HG03439 (cell line): Measurements from ENCODE around the gene VMAC.

Experiments used
- ATAC-seq: cut with Tn5 transposase; IDR thresholded peaks from one replicate; pipeline ENCODE4 v1.9.1; 2021; ENCODE audit warnings: mild to moderate bottlenecking, moderate library complexity; ENCODE audit not compliant: unreplicated experiment

Gene VMAC

DNA sequence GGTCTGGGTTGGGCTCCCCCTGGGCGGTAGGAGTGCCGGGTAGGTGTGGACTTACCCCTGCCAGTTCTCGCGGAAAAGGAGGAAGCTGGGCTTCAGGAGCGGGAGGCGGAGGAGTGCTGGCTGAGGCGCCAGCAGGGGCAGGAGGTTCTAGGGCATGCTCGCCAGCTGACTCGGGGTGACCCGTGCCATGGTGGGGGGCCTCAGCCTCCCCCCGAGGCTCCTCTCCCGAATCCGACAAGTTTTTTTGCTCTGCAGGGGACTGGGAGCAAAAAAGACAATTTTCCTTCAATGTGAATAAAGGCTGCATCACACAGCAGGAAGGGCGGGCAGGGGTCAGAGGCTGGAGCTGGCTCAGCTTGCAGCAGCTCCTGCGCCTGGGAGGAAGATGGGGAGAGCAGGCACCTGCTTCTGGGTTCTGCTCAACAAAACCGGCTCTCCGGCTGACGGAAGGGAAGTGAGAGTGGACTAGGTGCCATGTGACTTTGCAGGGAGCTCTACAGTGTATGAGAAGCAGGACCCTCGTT lies 46.7 kb downstream of the VMAC start:
- no peak for ATAC-seq

DNA sequence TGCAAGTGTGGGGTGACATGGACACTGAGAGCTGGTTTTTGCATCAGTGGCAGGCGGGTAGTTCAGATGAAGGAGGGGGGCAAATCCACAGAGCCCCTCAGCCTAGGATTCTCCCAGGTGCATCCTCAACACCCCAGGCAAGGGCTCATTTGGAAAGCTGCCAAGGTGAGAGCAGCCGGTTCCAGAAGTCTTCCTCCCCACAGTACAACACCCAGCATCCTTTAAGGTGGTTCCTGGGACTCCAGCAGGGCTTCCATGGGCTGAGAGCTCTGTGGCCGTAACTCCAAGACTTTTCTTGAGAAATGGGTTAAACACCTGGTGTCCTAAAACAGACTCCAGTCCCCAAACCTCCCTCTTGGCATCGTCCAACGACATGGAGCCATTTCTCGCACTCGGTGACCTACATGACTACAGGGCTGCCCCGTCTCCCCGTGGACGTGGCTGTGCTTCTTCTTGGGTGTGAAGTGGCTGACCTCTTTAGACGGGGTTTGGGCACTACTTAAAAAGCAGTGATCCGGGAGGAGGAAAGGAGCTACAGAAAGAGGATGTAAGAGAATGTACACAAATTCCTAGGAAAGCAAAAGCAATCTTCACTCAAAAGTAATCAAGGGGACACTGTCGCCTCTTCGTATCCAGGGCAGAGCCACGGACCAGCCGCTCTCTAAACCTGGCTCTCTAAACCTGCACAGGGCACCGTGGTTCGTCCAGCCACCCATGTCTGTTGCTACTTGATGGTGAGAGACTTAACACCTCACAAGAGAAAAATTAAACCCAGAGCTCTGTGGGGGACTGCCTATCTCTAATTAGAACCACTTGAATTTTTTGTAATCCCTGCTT lies 47.7 kb downstream of the VMAC start:
- ATAC-seq, result no peak

DNA sequence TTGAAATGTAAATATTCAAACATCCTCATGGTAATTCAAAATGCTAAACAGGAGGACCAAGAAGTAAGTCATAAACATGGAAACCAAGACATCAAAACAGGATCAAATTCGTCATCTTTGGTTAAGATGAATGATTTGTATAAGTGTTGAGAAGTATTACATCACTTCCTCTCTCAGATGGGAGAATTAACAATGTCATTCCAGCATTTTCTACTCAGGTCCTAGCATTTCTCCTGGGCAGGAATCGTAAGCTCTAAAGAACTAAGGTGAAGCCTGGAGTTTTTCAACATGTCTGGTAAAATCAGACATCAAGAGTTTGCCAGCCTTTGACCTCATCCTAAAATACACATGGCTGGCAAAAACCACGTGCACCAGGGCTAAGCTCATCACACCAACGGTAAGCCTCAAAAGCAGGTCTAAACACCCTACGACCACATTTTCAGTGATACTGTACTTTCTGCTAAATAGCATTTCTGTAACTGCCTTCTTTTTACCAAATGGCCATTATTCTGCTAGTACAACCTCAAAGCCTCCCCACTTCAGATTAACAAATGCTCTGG lies 48.4 kb downstream of the VMAC start:
- ATAC-seq, result no peak

DNA sequence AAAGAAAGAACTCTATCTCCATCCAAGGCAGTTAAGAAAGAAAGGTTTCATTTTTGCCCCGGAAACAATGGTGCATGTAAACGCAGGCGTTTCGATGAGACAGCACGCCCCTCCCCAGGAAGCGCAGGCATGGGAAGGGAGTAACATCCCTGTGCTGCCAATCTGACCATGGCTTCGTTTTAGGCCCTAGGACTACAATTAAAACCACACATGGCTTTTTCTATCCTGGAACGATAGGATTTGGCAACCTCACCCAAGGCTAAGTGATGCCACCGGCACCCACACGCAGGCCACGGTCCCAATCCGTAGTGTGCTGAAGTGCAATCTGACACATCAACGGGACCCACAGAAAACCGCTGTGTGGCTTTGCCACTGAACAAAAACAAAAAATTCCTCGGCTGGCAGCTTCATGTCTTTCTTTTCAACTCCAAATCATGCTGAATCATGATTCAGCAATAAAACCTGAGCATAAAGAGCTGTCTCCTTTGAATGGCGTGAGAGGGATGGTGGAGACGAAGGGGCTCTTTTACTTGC lies 49.1 kb downstream of the VMAC start:
- no peak for ATAC-seq

DNA sequence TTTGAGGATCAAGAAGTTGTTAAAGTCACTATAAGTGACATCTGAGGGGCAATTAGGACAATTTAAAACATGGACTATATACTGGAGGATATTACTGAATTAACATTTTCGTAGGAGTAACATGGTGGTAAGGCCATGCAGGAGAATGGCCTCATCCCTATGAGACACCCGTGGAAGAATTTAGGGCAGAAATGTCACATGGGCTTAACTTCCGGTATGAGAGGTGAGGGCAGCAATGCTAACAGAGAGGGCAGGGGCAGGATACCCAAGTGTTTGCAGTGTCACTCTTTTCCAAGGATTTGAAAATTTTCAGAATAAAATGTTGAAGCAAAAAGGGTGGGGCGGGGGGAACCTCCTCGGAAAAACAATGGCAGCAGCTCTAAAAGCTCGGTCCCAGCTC lies 49.6 kb downstream of the VMAC start:
- ATAC-seq, result no peak

DNA sequence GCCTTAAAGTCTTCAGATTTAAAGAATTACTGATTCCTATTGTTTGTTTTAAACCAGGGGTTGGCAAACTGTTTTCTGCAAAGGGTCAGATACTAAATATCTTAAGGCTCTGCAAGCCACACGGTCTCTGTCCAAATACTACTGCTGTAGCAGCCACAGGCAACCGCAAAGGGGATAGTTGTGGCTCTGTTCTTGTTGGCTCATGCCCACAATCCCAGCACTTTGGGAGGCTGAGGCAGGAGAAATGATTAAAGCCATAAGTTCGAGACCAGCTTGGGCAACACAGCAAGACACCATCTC lies 50.9 kb downstream of the VMAC start:
- no peak for ATAC-seq

DNA sequence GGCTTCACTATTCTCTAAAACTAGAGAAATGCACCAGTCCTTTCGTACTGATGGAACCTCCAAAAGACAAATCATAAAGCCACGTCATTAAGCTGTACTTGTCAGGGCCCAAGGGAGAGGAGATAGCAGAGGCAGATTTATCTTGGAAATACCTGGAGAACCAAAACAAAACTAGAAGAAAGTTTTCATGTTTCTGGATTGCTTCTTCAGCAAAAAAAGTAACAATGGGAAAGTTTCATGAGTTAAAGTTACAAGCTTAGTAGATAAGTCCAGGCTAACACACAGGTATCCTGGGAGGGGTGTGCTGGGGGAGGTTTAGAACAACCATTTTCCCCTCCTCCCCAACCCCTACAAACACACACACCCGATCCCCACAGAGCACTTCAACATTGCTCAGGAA lies 51.7 kb downstream of the VMAC start:
- ATAC-seq, result no peak

DNA sequence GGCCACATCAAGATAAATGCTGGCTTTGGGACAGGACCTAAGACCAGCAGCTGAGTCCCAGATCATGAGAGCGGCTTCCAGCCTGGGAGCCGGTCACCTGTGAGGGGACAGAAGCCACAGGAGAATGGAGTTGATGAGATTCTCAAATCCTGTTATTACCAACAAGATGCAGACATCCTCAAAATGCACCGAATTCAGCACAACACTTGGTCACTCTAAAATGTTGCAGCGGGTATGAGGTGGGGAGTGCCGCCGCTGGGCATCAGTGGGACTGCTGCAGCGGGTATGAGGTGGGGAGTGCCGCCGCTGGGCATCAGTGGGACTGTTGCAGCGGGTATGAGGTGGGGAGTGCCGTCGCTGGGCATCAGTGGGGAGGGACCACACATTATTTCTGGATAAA lies 52.1 kb downstream of the VMAC start:
- no peak for ATAC-seq

DNA sequence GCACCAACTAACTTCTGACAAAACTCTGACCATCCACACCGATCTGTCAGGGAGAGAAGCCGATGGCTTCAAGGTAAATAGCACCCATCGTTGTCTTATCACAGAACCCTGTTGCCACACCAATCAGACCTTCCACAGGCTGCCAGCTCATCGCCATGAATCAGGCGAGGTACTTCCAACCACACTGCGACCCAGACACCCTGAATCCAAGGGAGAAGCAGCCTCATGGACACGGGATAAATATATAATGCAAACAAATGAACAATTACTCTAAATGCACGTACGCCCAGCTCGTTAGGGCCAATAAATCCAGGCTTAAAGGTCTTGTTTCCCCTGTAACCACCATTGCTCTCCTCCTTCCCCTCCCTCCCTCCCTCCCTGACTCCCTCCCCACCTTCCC lies 52.5 kb downstream of the VMAC start:
- no peak for ATAC-seq

DNA sequence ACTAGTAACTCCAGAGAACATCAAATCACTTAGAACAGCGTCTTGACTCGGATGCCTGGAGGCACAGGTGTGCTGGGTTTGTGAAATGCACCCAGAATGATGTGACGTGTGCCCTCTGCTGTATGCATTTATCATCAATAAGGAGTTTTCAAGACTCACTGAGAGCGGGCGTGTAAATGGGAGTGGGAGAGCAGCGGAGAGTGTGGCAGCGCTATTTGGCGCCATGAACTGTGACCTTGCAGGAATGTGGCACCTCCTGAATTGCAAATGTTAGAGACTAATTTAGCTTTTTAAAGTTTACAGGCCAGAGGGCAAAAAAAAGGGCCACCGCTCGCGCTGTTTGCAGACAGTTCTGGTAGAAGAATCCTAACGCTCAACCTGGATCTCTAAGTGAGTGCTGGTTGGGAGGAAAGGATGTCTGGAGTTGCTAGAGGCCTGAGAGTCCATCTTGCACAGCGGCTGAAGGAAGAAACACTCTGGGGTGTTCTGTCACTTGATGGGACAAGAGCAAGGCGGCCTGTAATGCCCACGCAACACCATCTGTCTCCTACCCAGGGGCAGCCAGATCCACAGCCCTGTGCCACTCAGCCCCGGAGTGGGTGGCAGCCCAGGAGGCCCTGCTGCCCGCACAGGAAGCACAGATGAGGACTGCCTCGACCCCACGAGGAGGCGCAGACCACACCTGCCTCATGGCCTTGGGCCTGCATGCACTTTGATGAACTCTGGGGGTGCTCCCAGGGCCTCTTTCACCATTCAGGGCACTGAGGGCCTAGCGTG lies 53.6 kb downstream of the VMAC start:
- no peak for ATAC-seq

DNA sequence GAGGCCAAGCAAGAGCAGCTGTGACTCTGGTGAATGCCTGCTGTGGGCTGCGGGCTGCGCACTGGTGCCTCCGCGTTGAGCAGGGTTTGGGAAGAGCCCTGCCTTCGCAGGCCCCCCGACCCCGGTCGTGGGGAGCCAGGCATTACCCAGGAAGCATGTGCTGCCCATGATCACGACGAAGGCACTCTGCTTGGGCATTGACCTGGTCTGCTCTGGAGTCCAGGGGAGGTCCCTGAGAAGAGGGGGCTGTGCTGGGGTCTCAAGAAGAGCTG lies 54.1 kb downstream of the VMAC start:
- ATAC-seq, result no peak

DNA sequence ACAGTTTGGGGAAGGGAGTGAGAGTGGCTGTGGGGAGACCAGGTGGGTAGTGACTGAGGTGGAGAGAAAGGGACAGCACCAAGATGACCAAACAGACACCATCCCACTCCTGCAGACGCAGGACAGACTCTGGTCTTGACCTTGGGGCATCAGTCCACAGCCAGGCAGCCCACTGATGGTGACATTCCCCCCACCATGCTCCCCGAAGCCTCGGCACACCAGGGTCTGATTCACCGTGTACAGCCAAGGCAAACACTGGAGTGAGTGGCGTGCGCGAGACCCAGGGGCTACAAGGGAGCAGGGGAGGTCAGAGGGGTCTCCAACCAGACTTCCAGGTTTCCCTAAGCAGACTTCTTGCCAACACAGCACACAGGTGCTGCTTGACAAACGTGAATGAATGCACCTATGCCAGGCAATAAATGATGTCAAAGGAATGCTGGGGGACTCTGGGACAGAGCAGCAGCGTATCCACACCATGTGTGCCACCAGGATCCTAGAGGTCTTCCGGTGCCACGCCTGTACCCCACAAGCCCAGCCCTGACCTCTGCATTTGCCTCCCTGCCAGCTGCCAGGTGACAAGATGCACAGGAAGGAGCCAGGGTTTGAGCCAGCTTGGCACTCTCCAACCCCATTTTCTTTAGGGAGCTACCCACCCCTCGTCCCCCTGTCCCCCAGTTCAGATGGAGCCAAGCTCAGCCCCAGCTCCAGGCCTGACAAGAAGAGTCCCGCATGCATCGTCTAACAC lies 54.8 kb downstream of the VMAC start:
- ATAC-seq, result no peak
